ENCODE results near the gene COL6A2.

GRCh38 chr21:46130831-46131587 is 33.1 kb downstream of the COL6A2 start:
- TF ChIP-seq POLR2A (IDR thresholded peaks at IDR 0.05): no peak
- TF ChIP-seq CTCF (IDR thresholded peaks at IDR 0.05): no peak

Data from right lobe of liver (tissue), 4 donors.